K562 (cell line): Measurements from ENCODE around the gene L3MBTL3. TPM values are rescaled to one million over a fixed set of nuclear protein-coding genes. Genes with fewer than 3 reads are reported as not detected.

Experiments used
- ATAC-seq: fragments of 200-7000 bp; cut with Tn5 transposase; 3 replicates; pipeline ENCODE4 v1.9.1; 2020; ENCODE audit warnings: moderate library complexity
- BruUV-seq: library from RNA; stranded (reverse); fragments of 400-500 nt; replicated peaks from 2 replicates; lab custom pipeline; 2021; lab: Mats Ljungman, UMichigan
- CTCF ChIA-PET: fragments of 300-600 bp; formaldehyde crosslinking; extraction: SDS; loops from one replicate; lab custom pipeline; 2021; ENCODE audit warnings: low intra/inter-chr PET ratio; lab: Yijun Ruan, JAX
- POLR2A ChIA-PET: fragments of 300-600, 350-650 bp; sonication (Branson Sonifier 250); formaldehyde crosslinking; extraction: SDS; loops from one replicate; lab custom pipeline; 2021; ENCODE audit warnings: antibody characterized with exemption, inconsistent platforms; lab: Yijun Ruan, JAX
- DNase-seq, 4 experiments: peaks; one replicate each; pipeline versions ENCODE4 v3.0.0 to v3.0.0-alpha.2; 2011 to 2018; ENCODE audit warnings: low spot score in 3 of 4, mixed read lengths in 3 of 4; ENCODE audit errors: extremely low read depth in 1 of 4
- FAIRE-seq: peaks from 2 replicates; lab custom pipeline; 2011; peaks lifted over from hg19 to GRCh38; lab: Jason Lieb, UNC
- H2AFZ ChIP-seq: 2 replicates; pipeline ENCODE4 v1.6.0; 2011; ENCODE audit warnings: low read depth, low read length, control low read depth, inconsistent platforms
- H3K27ac ChIP-seq: fragments of 200-600 bp; 3 replicates; pipeline ENCODE4 v1.8.0; 2011; ENCODE audit warnings: low read depth, mild to moderate bottlenecking, control low read depth, inconsistent platforms, low read length, moderate library complexity, mixed read lengths; ENCODE audit errors: extremely low read depth
- H3K27me3 ChIP-seq, 2 experiments: fragments of 300-600 bp in 1 of 2; 2 replicates in 1 of 2; 3 replicates in 1 of 2; pipeline versions ENCODE4 v1.6.0 to v1.8.0; 2011; ENCODE audit warnings: inconsistent platforms in 2 of 2, low read length in 2 of 2, mild to moderate bottlenecking in 1 of 2, mixed read lengths in 1 of 2, moderate library complexity in 1 of 2; ENCODE audit not compliant: control insufficient read depth in 2 of 2, insufficient read depth in 2 of 2
- H3K36me3 ChIP-seq: fragments of 300-600 bp; 3 replicates; pipeline ENCODE4 v1.8.0; 2011; ENCODE audit warnings: mild to moderate bottlenecking, low read length, inconsistent platforms; ENCODE audit not compliant: control insufficient read depth, insufficient read depth
- H3K4me1 ChIP-seq, 2 experiments: fragments of 200-600 bp in 1 of 2; replicated peaks in 1 of 2; 2 replicates in 1 of 2; 3 replicates in 1 of 2; pipeline versions ENCODE4 v1.5.1 to v1.8.0; 2011; ENCODE audit warnings: inconsistent platforms in 2 of 2, low read length in 2 of 2, mild to moderate bottlenecking in 1 of 2, mixed read lengths in 1 of 2, moderate library complexity in 1 of 2; ENCODE audit not compliant: control insufficient read depth in 2 of 2, insufficient read depth in 2 of 2
- H3K4me2 ChIP-seq: 2 replicates; pipeline ENCODE4 v1.6.1; 2011; ENCODE audit warnings: low read length, control low read depth, inconsistent platforms, mixed read lengths; ENCODE audit not compliant: insufficient read depth
- H3K4me3 ChIP-seq: fragments of 200-600 bp; sonication (generic), shearing (Covaris generic); 2 replicates; pipeline ENCODE4 v1.5.1; 2016; ENCODE audit warnings: control low read depth, inconsistent platforms
- H3K79me2 ChIP-seq: fragments of 200-600 bp; 3 replicates; pipeline ENCODE4 v1.8.0; 2011; ENCODE audit warnings: low read length, inconsistent platforms; ENCODE audit not compliant: control insufficient read depth, insufficient read depth
- H3K9ac ChIP-seq, 2 experiments: 2 replicates each; pipeline versions ENCODE4 v1.6.0 to v1.6.1; 2011; ENCODE audit warnings: low read depth in 2 of 2, low read length in 2 of 2, control low read depth in 1 of 2, inconsistent platforms in 1 of 2, mild to moderate bottlenecking in 1 of 2, mixed read lengths in 1 of 2; ENCODE audit not compliant: insufficient read depth in 1 of 2
- H3K9me1 ChIP-seq: one replicate; pipeline ENCODE4 v1.6.0; 2011; ENCODE audit warnings: inconsistent platforms, mild to moderate bottlenecking, low read length, moderate library complexity; ENCODE audit not compliant: control insufficient read depth, insufficient read depth
- H3K9me3 ChIP-seq: replicated peaks from 2 replicates; pipeline ENCODE4 v1.5.1; 2011; ENCODE audit warnings: low read depth, low read length, inconsistent platforms; ENCODE audit not compliant: control insufficient read depth, insufficient read depth
- H4K20me1 ChIP-seq: replicated peaks from 2 replicates; pipeline ENCODE4 v1.6.1; 2011; ENCODE audit warnings: low read length, inconsistent platforms, mixed read lengths; ENCODE audit not compliant: control insufficient read depth, insufficient read depth
- BHLHE40 ChIP-seq: IDR thresholded peaks from 2 replicates; pipeline ENCODE4 v1.6.1; 2011; ENCODE audit warnings: low read length, improper control_type of control experiment
- KDM4B ChIP-seq, 2 experiments: fragments of 450-650 bp in 1 of 2; sonication (generic) in 1 of 2; IDR thresholded peaks; 2 replicates each; pipeline ENCODE4 v1.6.1; 2016 to 2017; ENCODE audit warnings: borderline replicate concordance in 2 of 2, antibody characterized with exemption in 1 of 2, low read depth in 1 of 2, mild to moderate bottlenecking in 1 of 2
- MEF2A ChIP-seq: IDR thresholded peaks from 2 replicates; pipeline ENCODE4 v1.6.1; 2011; ENCODE audit warnings: low read depth, mild to moderate bottlenecking, low read length, moderate library complexity; ENCODE audit not compliant: control insufficient read depth
- MEF2D ChIP-seq: conservative IDR thresholded peaks from 2 replicates; pipeline ENCODE4 v1.6.1; 2016; ENCODE audit warnings: low read depth, missing genetic modification characterization, missing compliant biosample characterization
- MYC ChIP-seq, 2 experiments: fragments of 250-450 bp in 1 of 2; sonication (Bioruptor Pico) in 1 of 2; IDR thresholded peaks; 2 replicates each; pipeline versions ENCODE4 v1.5.1 to v1.6.1; 2012 to 2021; ENCODE audit warnings: low read depth in 2 of 2, borderline replicate concordance in 1 of 2, improper control_type of control experiment in 1 of 2, low read length in 1 of 2, mild to moderate bottlenecking in 1 of 2, moderate library complexity in 1 of 2
- PHF8 ChIP-seq: fragments of 200-600 bp; sonication (generic); IDR thresholded peaks from 2 replicates; pipeline ENCODE4 v1.6.1; 2012; ENCODE audit warnings: mixed run types, mild to moderate bottlenecking, inconsistent platforms, low read length, moderate library complexity, borderline replicate concordance
- RFX7 ChIP-seq: fragments of 250-450 bp; sonication (Bioruptor Pico); IDR thresholded peaks from 2 replicates; pipeline ENCODE4 v1.5.1; 2021; ENCODE audit warnings: mild to moderate bottlenecking
- SMAD4 ChIP-seq: fragments of 250-450 bp; sonication (Bioruptor Pico); conservative IDR thresholded peaks from 2 replicates; pipeline ENCODE4 v1.8.0; 2021; ENCODE audit warnings: inconsistent platforms, mild to moderate bottlenecking, moderate library complexity
- ZNF121 ChIP-seq: sonication (generic); formaldehyde crosslinking; conservative IDR thresholded peaks from 2 replicates; pipeline ENCODE4 v1.8.0; 2022; ENCODE audit warnings: missing genetic modification reagents
- ZNF175 ChIP-seq: fragments of 200-800 bp; sonication (Bioruptor generic); IDR thresholded peaks from 2 replicates; pipeline ENCODE4 v1.6.1; 2016; ENCODE audit warnings: low read depth, mild to moderate bottlenecking, missing genetic modification characterization, missing compliant biosample characterization
- ZNF232 ChIP-seq: sonication (generic); formaldehyde crosslinking; IDR thresholded peaks from 2 replicates; pipeline ENCODE4 v1.8.0; 2022; ENCODE audit warnings: mild to moderate bottlenecking, missing genetic modification reagents
- ZNF707 ChIP-seq: fragments of 250-450 bp; sonication (Bioruptor Pico); conservative IDR thresholded peaks from 2 replicates; pipeline ENCODE4 v1.8.0; 2022; ENCODE audit warnings: inconsistent platforms, mild to moderate bottlenecking, moderate library complexity
- WGBS: fragments of 100-300 bp; shearing (Covaris generic); methylation state at CpG from one replicate; pipeline ENCODE4 v1.1.6; 2016; ENCODE audit warnings: low coverage, mixed read lengths; ENCODE audit not compliant: insufficient coverage; ENCODE audit errors: missing lambda C conversion rate; 5-methylcytosine and 5-hydroxymethylcytosine counted together
- in situ Hi-C: fragments of 300-500 bp; cut with MboI; formaldehyde crosslinking; loops from 4 replicates; pipeline ENCODE4 v1.15.0; 2018; ENCODE audit warnings: inconsistent platforms, mixed read lengths
- intact Hi-C: fragments of 100-400 bp; cut with micrococcal nuclease; formaldehyde crosslinking; loops from 2 replicates; pipeline ENCODE4 v1.14.2; 2022
- polyA plus RNA-seq, 8 experiments: library from polyadenylated mRNA; depleted of rRNA in 4 of 8; stranded (reverse) in 5 of 8; unstranded in 3 of 8; fragments of >200 nt; fragmentation: Nextera tagmentation in 2 of 8; fragmentation: Illumina TruSeq in 1 of 8; extraction: Ambion mirVana in 2 of 8; extraction: Trizol in 1 of 8; gene quantifications; 2 replicates each; pipeline versions ENCODE4 v1.2.1 to v1.2.3, GENCODE V29; 2011 to 2014; ENCODE audit warnings: inconsistent platforms in 1 of 8, missing spikeins in 1 of 8
- total RNA-seq, 7 experiments: library from RNA; depleted of rRNA in 6 of 7; stranded (reverse); fragments of >200 nt in 6 of 7; fragmentation: Illumina TruSeq in 2 of 7; extraction: Trizol in 2 of 7; gene quantifications; 2 replicates each; pipeline versions ENCODE4 v1.2.1 to v1.2.3, GENCODE V29; 2011 to 2021; ENCODE audit warnings: low replicate concordance in 1 of 7
- TF ChIP-seq, protein P1 (sequence below): fragments of 250-450 bp; sonication (Bioruptor Pico); IDR thresholded peaks from 2 replicates; pipeline ENCODE4 v1.4.0; 2020

Gene L3MBTL3
- total and polyA plus RNA-seq, 9 of the 15 experiments (the other 6 are each of a cell fraction or from before 2014, with no cell fraction given): 0.83 to 6.9 (median 5.4) TPM

DNA sequence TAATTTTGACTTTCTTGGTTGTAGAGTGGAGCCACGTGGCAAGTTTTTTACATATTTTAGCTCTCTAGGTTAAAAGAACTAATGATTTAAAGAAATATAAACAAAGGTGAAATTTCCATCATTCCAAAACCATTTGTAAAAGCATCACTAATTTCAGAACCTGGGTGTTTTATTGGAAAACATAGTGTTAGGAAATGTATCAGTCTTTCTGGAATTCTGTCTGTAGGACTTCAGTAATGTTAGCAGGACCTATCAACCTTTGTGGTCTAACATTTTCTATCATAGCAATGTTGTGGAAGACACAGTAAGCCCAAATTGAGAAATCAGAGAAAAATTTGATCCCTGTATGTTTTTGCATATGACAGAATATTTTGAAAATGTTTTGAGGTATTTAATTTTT is 28.3 kb downstream of the L3MBTL3 start:
- H3K27ac ChIP-seq: no peak overlapping the region
- no peaks in the 10 kb centered on the region for H3K4me1 ChIP-seq
- intact Hi-C loops (loop anchor here (2.0 kb wide), 1 partner anchor 236 kb away; no protein-coding TSS in a partner anchor), in situ Hi-C loops (no loop called here)
- BruUV-seq: no TSS peak
- no peak overlapping the region for H3K9ac ChIP-seq
- ATAC-seq: no peak
- no peaks in the 10 kb centered on the region for H3K27me3 ChIP-seq
- no peaks in the 10 kb centered on the region for H3K9me1 ChIP-seq
- CTCF ChIA-PET: no interaction called here
- H4K20me1 ChIP-seq: no peaks in the 10 kb centered on the region
- peak; percentile 19 for FAIRE-seq
- H3K9me3 ChIP-seq: no peaks in the 10 kb centered on the region
- no peak overlapping the region for H3K4me2 ChIP-seq
- no peak for DNase-seq
- H3K79me2 ChIP-seq: no peaks in the 10 kb centered on the region
- 24% methylated on average over 1 of the region's 1 CpG for WGBS
- H3K4me3 ChIP-seq: no peak overlapping the region
- POLR2A ChIA-PET: no interaction called here
- H2AFZ ChIP-seq: no peak overlapping the region
- no peaks in the 10 kb centered on the region; the same call in 2 of the 3 replicates for H3K36me3 ChIP-seq
- TF ChIP-seq ZNF707 (CRISPR knock-in tag): no peak
- no peak for TF ChIP-seq BHLHE40
- no peak for TF ChIP-seq MEF2D (tag)
- TF ChIP-seq RFX7 (CRISPR knock-in tag): no peak
- no peak for TF ChIP-seq ZNF121 (CRISPR knock-in tag)
- no peak for TF ChIP-seq ZNF232 (CRISPR knock-in tag)
- TF ChIP-seq, protein P1, sequence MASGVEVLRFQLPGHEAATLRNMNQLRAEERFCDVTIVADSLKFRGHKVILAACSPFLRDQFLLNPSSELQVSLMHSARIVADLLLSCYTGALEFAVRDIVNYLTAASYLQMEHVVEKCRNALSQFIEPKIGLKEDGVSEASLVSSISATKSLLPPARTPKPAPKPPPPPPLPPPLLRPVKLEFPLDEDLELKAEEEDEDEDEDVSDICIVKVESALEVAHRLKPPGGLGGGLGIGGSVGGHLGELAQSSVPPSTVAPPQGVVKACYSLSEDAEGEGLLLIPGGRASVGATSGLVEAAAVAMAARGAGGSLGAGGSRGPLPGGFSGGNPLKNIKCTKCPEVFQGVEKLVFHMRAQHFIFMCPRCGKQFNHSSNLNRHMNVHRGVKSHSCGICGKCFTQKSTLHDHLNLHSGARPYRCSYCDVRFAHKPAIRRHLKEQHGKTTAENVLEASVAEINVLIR (CRISPR knock-in tag): no peak
- no peak for TF ChIP-seq PHF8
- no peak for TF ChIP-seq MEF2A
- no peak for TF ChIP-seq KDM4B (IDR thresholded peaks at IDR 0.05; ENCODE audit: borderline replicate concordance in 2 of 2, low read depth in 1 of 2)
- no peak for TF ChIP-seq ZNF175
- TF ChIP-seq SMAD4 (CRISPR knock-in tag): no peak
- TF ChIP-seq MYC (IDR thresholded peaks at IDR 0.05; ENCODE audit: low read depth, low read length): no peak
- no peak for TF ChIP-seq MYC (CRISPR knock-in tag; IDR thresholded peaks at IDR 0.05; ENCODE audit: borderline replicate concordance, low read depth)
